GM23338 (cell line): ENCODE measurements around the gene DDT.
"Not testable (repeated sequence)": the region's sequence is repeated elsewhere in the genome, so short reads cannot be mapped to it uniquely, and the experiment has no call there.

Source experiments
- CTCF ChIP-seq, 2 experiments: fragments of 200-600 bp in 1 of 2; sonication (generic) in 1 of 2; conservative IDR thresholded peaks; 2 replicates each; pipeline versions ENCODE4 v1.5.1 to v1.6.1; 2016 to 2017; ENCODE audit warnings: antibody characterized with exemption in 2 of 2, low read depth in 2 of 2, mild to moderate bottlenecking in 2 of 2, moderate library complexity in 1 of 2
- EZH2 ChIP-seq: fragments of 200-600 bp; sonication (generic); IDR thresholded peaks from one replicate; pipeline ENCODE4 v1.8.0; 2017; ENCODE audit warnings: antibody characterized with exemption, mild to moderate bottlenecking, low read depth; ENCODE audit not compliant: unreplicated experiment
- EZH2phosphoT487 ChIP-seq: fragments of 200-600 bp; sonication (generic); IDR thresholded peaks from one replicate; pipeline ENCODE4 v1.8.1; 2018; ENCODE audit warnings: antibody characterized with exemption; ENCODE audit not compliant: unreplicated experiment
- POLR2AphosphoS5 ChIP-seq: IDR thresholded peaks from 2 replicates; pipeline ENCODE4 v1.6.1; 2016; ENCODE audit warnings: antibody characterized with exemption, low read depth
- REST ChIP-seq: IDR thresholded peaks from one replicate; pipeline ENCODE4 v1.6.1; 2018; ENCODE audit warnings: antibody characterized with exemption; ENCODE audit not compliant: unreplicated experiment
- ZNF331 ChIP-seq: fragments of 250-450 bp; sonication (Bioruptor Pico); IDR thresholded peaks from 2 replicates; pipeline ENCODE4 v1.5.0; 2020; ENCODE audit warnings: low read depth, mild to moderate bottlenecking, moderate library complexity

GRCh38 chr22:23974836-23975352, 653 bp upstream of the DDT start:
- not testable (repeated sequence) for TF ChIP-seq CTCF (conservative IDR thresholded peaks at IDR 0.05; ENCODE audit: low read depth in 2 of 2); REST; EZH2; EZH2phosphoT487; ZNF331 (CRISPR knock-in tag); POLR2AphosphoS5
